SK-N-MC (cell line): ENCODE data around the gene SPTLC1.

Source experiments
- EZH2 ChIP-seq: fragments of 200-600 bp; sonication (generic); IDR thresholded peaks from one replicate; pipeline ENCODE4 v1.6.1; 2017; ENCODE audit warnings: antibody characterized with exemption
- FOXP2 ChIP-seq: optimal IDR thresholded peaks from 2 replicates; pipeline ENCODE3; 2011; ENCODE audit warnings: mild to moderate bottlenecking, moderate library complexity; ENCODE audit not compliant: insufficient read depth; ENCODE audit errors: extremely low read length, control extremely low read depth
- POLR2AphosphoS5 ChIP-seq: IDR thresholded peaks from 2 replicates; pipeline ENCODE4 v1.6.1; 2012; ENCODE audit warnings: mild to moderate bottlenecking, low read depth, low read length, borderline replicate concordance

DNA sequence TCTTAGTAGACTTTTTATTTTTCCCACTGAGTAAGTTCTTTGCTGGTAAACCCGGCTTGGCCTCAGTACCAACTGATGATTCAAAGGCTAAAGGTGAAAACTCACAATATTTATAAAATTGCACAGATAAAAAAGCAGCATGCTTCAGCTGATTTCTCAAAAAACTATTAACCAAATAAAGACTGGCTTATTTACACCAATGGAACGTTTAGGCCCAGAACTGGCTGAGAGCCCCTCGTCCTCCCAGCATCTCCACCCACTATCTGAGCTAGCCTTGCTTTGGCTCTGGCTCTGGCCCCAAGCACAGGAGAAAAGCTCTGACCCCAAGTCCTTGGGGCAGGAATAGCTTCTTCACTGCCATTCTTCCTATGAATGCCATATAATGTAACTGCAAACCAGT lies 68.5 kb downstream of the SPTLC1 start:
- TF ChIP-seq EZH2 (no peak), POLR2AphosphoS5 (no peak), FOXP2 (no peak)
